ENCODE data around the gene ATXN7.

The ATXN7 gene

DNA sequence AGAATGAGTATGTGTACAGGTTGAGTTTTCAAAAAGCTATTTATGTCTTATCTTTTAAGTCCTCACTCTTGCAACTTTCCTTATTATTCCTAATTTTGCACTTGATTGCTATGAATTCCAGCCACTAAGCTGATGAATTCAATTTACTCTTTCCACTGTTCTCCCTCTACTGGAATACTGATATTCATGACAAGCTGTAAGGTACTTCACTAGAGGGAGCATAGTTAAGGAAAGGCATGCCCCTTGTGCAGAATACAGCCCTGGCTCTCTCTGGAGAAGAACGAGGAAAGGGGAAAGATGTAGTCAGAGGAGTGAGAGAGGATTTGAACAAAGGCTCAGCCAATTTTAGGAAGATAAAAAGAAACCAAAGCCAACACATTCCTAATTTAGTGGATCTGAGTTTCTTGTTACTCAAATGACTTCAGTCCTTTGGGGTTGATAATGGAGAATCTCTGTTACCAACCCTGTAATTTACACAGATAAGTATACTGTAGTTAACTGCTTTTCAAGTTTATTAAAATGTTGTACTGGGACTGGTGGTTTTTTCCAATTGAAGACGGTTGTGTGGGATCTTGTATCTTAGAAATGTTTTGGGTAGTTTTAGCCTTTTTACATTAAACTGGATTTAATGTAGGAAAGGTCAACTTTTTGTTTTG lies 44.5 kb downstream of the ATXN7 start:
- DNase-seq, result peak; percentile 24

GRCh38 chr3:63908776-63909175 lies 45.1 kb downstream of the ATXN7 start:
- no peak for DNase-seq

GRCh38 chr3:63909431-63909830 lies 45.8 kb downstream of the ATXN7 start:
- no peak for DNase-seq

DNA sequence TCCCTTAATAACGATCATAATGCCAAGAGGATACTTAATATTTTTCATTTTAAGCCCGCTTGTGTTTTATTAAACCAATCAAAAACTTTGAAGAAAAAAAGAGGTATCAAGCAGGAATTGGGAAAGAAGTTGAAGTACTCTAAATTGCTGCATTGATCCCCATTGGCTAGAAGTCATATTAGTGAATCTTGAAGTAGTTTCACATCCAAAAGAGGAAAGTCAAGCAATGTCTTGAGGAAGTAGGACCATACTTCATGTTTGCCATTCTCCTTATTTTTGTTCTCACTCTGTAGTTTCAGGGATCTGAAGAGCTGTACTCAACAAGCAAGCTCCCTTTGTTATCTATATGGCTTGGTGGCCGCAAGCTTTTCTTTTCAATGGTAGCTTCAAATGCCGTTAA lies 46.3 kb downstream of the ATXN7 start:
- no peak for DNase-seq

DNA sequence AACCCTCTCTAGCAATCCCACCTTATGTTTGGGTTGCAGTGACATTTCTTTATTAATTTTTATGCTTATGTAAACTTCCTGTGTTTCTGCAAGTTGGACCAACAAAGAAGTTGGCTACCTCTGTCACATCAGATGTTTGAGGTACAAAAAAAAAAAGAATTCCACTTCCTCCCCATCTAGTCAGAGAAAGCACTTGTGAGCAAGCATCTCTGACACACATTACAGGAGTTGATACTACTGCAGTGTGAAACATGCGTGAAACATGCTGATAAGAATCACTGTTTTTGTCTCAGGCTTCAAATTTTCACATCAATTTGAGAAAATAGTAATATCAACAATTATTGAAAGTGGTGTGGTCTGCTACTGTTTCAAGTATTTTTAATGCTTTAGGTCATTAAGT lies 47.2 kb downstream of the ATXN7 start:
- no peak for DNase-seq

GRCh38 chr3:63911509-63911872 lies 47.8 kb downstream of the ATXN7 start:
- DNase-seq, result no peak

- peak; percentile 87 for DNase-seq
Observed at GRCh38 chr3:63911873-63912767, 48.5 kb downstream of the ATXN7 start, which contains the start of gene SCAANT1. TSS of gene SCAANT1 (minus strand) at chr3:63912383.

GRCh38 chr3:63912768-63913588 lies 49.3 kb downstream of the ATXN7 start:
- DNase-seq, result no peak

GRCh38 chr3:63914312-63914711 lies 50.6 kb downstream of the ATXN7 start:
- DNase-seq, result no peak

GRCh38 chr3:63918321-63918720 lies 54.7 kb downstream of the ATXN7 start:
- no peak for DNase-seq

DNA sequence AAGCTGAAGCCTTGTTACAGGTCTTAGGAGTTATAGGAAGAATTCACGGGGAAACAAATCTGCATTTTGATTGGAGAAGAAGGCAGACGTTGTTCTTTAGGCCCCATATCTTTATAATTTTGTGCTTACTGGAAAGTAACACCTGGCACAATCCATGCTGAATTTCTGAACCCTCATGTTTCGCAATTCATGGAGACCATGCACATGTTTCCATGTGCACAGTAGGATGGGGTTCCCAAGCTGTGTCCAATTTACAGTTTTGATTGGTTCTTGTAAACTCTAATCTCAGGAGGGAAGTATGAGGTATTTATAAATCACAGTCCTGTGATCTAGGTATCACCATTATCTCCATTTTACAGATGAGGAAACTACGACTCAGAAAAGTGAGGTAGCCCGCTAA lies 56.3 kb downstream of the ATXN7 start:
- no peak for DNase-seq

- no peak for DNase-seq
Observed at GRCh38 chr3:63921741-63922482, 58.2 kb downstream of the ATXN7 start.

DNA sequence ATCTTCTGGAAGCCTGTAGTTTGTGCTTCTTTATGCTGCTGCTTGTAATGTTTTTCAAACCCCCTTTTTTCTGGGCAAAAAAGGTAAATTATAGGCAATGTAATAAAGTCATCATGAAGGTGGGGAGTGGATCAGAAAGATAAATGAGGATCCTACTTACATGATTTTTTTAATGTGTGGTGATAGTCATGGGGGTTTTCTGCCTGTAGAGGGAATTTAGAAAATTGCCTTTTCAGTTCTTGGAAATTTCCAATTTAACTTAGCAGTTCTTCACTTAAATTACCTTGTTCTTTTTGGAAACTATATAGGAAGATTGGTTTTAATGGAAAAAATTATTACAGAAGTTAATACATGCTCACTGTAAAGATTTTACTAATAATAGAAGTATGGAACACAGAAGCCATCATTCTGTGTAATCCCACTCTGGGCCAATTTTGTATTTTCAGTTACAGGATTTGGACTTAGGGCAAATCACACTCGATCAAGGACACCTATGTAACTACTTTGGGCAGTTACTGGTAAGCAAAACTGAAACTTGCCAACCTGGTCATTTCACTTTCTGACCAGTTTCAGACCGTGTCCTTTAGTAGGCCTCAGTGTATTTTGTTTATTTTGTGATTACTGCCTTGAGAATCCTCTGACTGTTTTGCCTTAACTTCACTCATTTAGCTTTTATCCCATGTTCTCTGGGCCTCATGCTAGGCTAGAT lies 59.0 kb downstream of the ATXN7 start:
- DNase-seq, result no peak

DNA sequence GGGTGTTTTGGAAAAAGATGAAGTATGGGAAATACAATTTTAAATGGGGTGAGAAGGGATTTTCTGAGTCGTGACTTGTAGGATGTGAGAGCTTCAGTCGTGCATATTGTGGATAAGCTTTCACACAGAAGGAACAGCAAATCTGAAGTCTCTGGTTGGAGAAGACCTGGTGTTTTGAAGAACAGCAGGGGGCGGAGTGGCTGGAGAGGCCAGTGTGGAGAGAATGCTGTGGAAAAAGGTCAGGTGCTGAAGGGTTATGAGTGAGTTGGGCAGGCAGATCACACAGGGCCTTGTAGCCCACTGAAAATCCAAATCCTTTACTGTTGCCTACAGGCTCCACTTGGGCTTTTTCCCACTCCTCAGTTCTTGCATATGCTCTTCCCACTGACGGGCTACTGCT lies 62.6 kb downstream of the ATXN7 start:
- no peak for DNase-seq

DNA sequence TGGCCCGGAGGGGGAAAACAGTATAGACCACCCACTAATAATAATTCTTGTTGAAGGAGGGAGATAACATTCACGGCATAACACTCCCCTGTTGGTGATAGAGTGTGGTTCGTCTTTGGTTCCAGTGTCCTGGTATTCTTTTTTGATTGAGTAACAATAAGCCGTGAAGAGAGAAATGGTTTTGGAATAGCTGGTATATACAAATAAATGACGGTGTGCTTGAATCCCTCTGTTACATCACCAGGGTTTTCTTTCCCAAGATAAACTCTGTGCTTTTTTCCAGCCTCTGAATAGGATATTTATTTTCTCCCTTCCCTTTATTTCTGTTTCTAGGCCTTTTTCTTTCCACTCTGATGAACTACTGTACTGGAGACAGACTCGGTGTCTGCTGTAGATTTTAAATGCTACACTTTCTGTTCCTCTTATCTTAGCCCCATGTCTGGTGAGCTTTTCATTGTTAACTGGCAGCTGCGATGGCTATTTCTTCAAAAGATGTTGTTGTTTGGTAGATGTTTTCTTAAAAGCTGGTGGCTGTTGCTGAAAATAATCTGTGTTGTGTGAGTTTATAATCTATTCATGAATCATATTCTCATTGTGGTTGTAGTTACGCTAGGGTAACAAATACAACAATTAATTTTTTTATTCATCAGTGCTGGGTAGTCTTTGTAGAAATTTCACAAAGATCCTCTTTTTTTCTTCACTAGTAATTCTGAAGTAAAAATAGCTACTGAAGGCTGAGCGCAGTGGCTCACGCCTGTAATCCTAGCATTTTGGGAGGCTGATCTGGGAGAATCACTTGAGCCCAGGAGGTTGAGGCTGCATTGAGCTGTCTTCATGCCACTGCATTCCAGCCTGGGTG lies 64.0 kb downstream of the ATXN7 start:
- DNase-seq, result no peak

DNA sequence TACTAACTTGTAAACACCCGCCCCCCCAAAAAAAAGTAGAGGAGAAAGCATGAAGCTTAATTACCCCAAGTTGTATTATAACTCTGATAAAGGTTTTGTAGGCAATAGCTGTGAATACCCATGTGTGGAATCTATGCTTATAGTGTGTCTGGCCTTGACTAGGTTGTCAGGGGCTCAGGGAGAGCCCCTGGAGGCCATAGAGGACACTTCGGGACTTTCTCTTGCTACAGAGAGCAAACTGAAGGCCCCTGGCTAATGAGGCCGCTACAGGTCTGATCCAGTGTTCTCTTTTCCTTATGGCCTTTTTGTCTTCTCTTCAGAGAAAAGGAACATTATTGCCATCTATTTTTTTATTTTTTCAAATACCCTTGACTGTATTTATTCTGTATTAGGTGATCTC lies 67.6 kb downstream of the ATXN7 start:
- DNase-seq, result no peak

- no peak for DNase-seq
Observed at GRCh38 chr3:63932509-63933212, 69.0 kb downstream of the ATXN7 start.

- DNase-seq, result no peak
Observed at GRCh38 chr3:63933459-63933858, 69.8 kb downstream of the ATXN7 start.

DNA sequence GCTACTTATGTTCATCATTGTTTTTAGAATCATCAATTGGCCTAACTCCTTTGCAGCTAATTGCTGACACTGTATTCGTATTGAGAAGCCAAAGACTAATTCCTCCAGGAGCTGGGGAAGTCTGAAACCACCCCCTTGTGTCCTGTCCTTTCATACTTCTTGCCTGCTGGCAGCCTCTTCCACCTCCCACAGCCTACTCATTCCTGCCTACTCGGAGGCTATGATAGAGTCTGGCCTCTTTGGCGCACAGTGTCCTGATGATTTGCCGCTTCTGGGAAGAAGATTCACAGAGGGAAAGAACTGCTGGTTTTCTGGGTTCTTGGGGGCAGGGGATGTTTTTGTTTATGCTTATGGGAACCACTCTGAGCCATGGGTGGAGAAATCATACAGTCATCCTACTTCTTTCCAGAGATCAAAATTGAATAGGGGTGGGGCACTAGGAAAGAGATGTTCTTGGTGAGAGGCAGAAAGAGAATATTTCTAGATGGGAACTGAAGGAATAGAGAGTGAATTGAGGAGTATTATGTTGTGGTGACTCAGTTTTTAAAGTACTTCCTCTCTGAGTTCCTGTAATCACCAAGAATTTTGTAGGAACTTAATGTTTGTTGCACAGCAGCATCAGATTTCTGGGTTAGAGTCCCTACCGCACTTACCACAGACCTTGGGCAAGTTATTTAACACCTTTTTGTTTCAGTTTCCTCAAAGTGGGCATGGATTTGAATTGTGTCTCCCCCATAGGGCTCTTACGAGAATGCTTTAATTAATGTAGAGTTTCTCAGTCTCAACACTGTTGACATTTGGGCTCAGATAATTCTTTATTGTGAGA lies 70.6 kb downstream of the ATXN7 start:
- DNase-seq, result no peak

DNA sequence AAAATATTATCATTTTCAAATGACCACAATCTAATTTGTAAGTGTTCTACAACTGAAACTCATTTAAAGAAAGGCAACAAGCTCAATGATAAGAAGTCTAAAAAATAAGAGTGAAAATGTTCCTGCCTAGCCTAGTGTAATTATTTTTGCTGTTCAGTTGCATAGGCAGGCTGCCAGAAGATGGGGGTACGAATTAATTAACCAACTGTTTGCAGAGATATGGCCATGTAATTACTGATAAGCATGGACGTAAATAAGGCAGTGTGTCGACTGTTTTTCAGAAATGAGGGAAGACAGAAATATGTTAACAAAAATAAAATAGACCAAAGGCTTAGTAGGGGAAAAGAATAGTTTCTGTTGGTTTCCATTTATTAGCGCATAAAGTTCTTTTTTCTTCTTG lies 73.3 kb downstream of the ATXN7 start:
- peak; percentile 50 for DNase-seq

Data from NCI-H69 (cell line).